Gastroesophageal sphincter (tissue), 3 donors: ENCODE measurements around the gene FLG.

Experiments used
- CTCF ChIP-seq, 4 experiments: fragments of 200-600 bp in 2 of 4; fragments of 450-650 bp in 2 of 4; sonication (generic) in 1 of 4; IDR thresholded peaks; one replicate each; pipeline ENCODE4 v1.5.1; 2017 to 2019; ENCODE audit warnings: antibody characterized with exemption in 4 of 4, mild to moderate bottlenecking in 2 of 4, moderate library complexity in 2 of 4
- EP300 ChIP-seq: sonication (generic); formaldehyde crosslinking; IDR thresholded peaks from one replicate; pipeline ENCODE4 v1.6.1; 2017; ENCODE audit warnings: antibody characterized with exemption, mild to moderate bottlenecking
- POLR2A ChIP-seq, 2 donors: fragments of 450-650 bp; IDR thresholded peaks; one replicate each; pipeline ENCODE4 v1.6.1; 2017; ENCODE audit warnings: antibody characterized with exemption in 2 of 2, mild to moderate bottlenecking in 2 of 2, moderate library complexity in 1 of 2
- POLR2AphosphoS5 ChIP-seq: sonication (generic); formaldehyde crosslinking; IDR thresholded peaks from one replicate; pipeline ENCODE4 v1.6.1; 2017; ENCODE audit warnings: antibody characterized with exemption

- TF ChIP-seq CTCF (IDR thresholded peaks at IDR 0.05) (no peak), POLR2AphosphoS5 (no peak), POLR2A (IDR thresholded peaks at IDR 0.05) (no peak), EP300 (no peak)
Measured at GRCh38 chr1:152328801-152329391, 3.9 kb upstream of the FLG start.
